ENCODE measurements around the gene CHKA. TPM values are rescaled to one million over a fixed set of nuclear protein-coding genes. Genes with fewer than 3 reads are reported as not detected.

CHKA gene
- polyA plus RNA-seq, 1 of the 3 experiments (the other 2 are of a cell fraction): 12.3 TPM

GRCh38 chr11:68116126-68116525 is 5.1 kb downstream of the CHKA start:
- Histone ChIP-seq H3K79me2 (ENCODE audit: insufficient read depth) (peaks cover 80% of the 10 kb centered on the region), H4K20me1 (ENCODE audit: insufficient read depth) (peaks cover 8% of the 10 kb centered on the region; the same call in 1 of the 2 replicates)

More at GRCh38 chr11:68116126-68116525, 5.1 kb downstream of the CHKA start:
- TF ChIP-seq IRF3 (IDR thresholded peaks at IDR 0.05; ENCODE audit: low read depth, low read length): no peak
- TF ChIP-seq JUND (IDR thresholded peaks at IDR 0.05): no peak
- no peak for TF ChIP-seq MAX (IDR thresholded peaks at IDR 0.05; ENCODE audit: low read depth)
- no peak for TF ChIP-seq TAF1 (IDR thresholded peaks at IDR 0.05; ENCODE audit: borderline replicate concordance, low read depth, low read length)
- no peak for TF ChIP-seq CHD2 (IDR thresholded peaks at IDR 0.05; ENCODE audit: low read length, partially characterized antibody)
- TF ChIP-seq NRF1 (IDR thresholded peaks at IDR 0.05; ENCODE audit: low read depth, low read length): no peak
- no peak for TF ChIP-seq RXRA (IDR thresholded peaks at IDR 0.05; ENCODE audit: borderline replicate concordance, low read depth)
- no peak for TF ChIP-seq SIN3A (IDR thresholded peaks at IDR 0.05; ENCODE audit: borderline replicate concordance, low read depth, low read length)
- TF ChIP-seq TCF12 (IDR thresholded peaks at IDR 0.05): no peak
- TF ChIP-seq USF2 (IDR thresholded peaks at IDR 0.05; ENCODE audit: borderline replicate concordance, low read depth, low read length): no peak
- no peak for TF ChIP-seq MXI1 (IDR thresholded peaks at IDR 0.05; ENCODE audit: low read depth, low read length)
- TF ChIP-seq YY1 (IDR thresholded peaks at IDR 0.05; ENCODE audit: low read depth): no peak
- no peak for TF ChIP-seq FOSL2 (IDR thresholded peaks at IDR 0.05; ENCODE audit: borderline replicate concordance, low read depth)
- TF ChIP-seq PBX3 (IDR thresholded peaks at IDR 0.05): no peak
- no peak for TF ChIP-seq RAD21 (IDR thresholded peaks at IDR 0.05; ENCODE audit: low read length)
- no peak for TF ChIP-seq EZH2phosphoT487 (IDR thresholded peaks at IDR 0.05; ENCODE audit: borderline replicate concordance, low read depth)
- no peak for TF ChIP-seq EP300 (IDR thresholded peaks at IDR 0.05; ENCODE audit: borderline replicate concordance in 1 of 2, low read depth in 1 of 2, low read length in 1 of 2)
- no peak for TF ChIP-seq REST (IDR thresholded peaks at IDR 0.05; ENCODE audit: low read depth, low read length)
- TF ChIP-seq SMC3 (IDR thresholded peaks at IDR 0.05; ENCODE audit: low read depth, low read length): no peak
- no peak for TF ChIP-seq TEAD4 (IDR thresholded peaks at IDR 0.05; ENCODE audit: borderline replicate concordance, insufficient read depth)
- no peak overlapping the region for H2AFZ ChIP-seq (ENCODE audit: low read depth)
- H3F3A ChIP-seq (replicated peaks; ENCODE audit: insufficient read depth): no peaks in the 10 kb centered on the region
- ChIA-PET CTCF (interaction anchor here (1.3 kb wide), 1 partner anchor 16 kb away, joined by 3 read pairs; no protein-coding TSS in a partner anchor), POLR2A (no interaction called here)
- no peaks in the 10 kb centered on the region for H3K9me3 ChIP-seq
- H3K9ac ChIP-seq: no peak overlapping the region
- H3K27me3 ChIP-seq (ENCODE audit: insufficient read depth): no peaks in the 10 kb centered on the region
- H3K27ac ChIP-seq (ENCODE audit: low read depth in 2 of 2, low read length in 1 of 2): no peak overlapping the region
- no peaks in the 10 kb centered on the region for H3K9me2 ChIP-seq
- no peak overlapping the region for H3K4me2 ChIP-seq
- H3K4me1 ChIP-seq (ENCODE audit: control insufficient read depth in 1 of 2, insufficient read depth in 2 of 2, low read depth in 1 of 2, low read length in 1 of 2): peaks cover 0 to 3% of the 10 kb centered on the region in 2 experiments; a peak in 2 of 4 replicates
- DNase-seq: no peak
- 92% methylated on average over 7 of the region's 7 CpGs for whole genome bisulfite sequencing (ENCODE audit: low lambda C conversion rate)
- no peak overlapping the region for H3K4me3 ChIP-seq (ENCODE audit: low read depth in 2 of 2, low read length in 1 of 2)
- peaks cover 0 to 3% of the 10 kb centered on the region in 2 experiments for H3K36me3 ChIP-seq (replicated peaks in 1 of 2; ENCODE audit: control insufficient read depth in 1 of 2, insufficient read depth in 2 of 2, low read length in 1 of 2)

All from SK-N-SH (cell line).